Right ventricle myocardium superior (tissue), 1 donor: ENCODE measurements around the gene ADCY4. TPM values are rescaled to one million over a fixed set of nuclear protein-coding genes. Genes with fewer than 3 reads are reported as not detected.
A peak's percentile ranks its signal among the peaks of the same experiment; 100 is the strongest.

Experiments used
- ATAC-seq: fragments of 200-7000 bp; cut with Tn5 transposase; one replicate; pipeline ENCODE4 v1.9.1; 2020; ENCODE audit warnings: mild to moderate bottlenecking; ENCODE audit not compliant: poor library complexity
- DNase-seq: peaks from one replicate; pipeline ENCODE4 v3.0.0-alpha.2; 2020
- intact Hi-C: fragments of 100-400 bp; cut with DNase I; formaldehyde crosslinking; loops from one replicate; pipeline ENCODE4 v1.11.2; 2022
- total RNA-seq: library from RNA; stranded (reverse); fragmentation: NEBNext Ultra II Directional; extraction: Animal tissue kit (Norgen Biotek cat#: 25700); gene quantifications from one replicate; pipeline ENCODE4 v1.2.1, GENCODE V29; 2021
- donor health status: DM: no; HTN: yes; CAD: no; lungs with severe emphysema.

ADCY4 gene
- total RNA-seq, 1 donor from 2014 or later, result 20.6 TPM

DNA sequence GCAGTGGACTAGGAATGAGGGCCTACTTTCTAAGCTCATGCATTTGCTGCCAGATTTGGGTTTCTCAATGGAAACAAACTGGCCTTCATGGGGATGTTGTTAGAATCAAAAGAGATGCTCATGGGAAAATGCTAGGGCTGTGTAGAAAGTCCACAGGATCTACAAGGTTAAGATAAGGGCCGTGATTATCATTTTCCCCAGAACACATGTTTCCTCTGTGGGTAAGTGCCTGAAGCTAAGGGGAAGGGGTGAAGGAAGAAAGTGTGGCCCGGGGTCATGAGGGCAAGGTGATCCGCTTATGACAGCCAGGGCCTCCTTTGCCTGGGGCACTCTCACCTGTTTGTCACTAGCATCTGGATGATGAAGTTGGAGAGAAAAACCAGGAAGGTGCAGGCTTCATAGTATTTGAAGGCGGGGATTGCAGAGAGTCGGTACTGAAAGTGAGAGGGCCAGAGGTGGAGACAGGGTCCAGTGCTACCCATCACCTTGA, 9.8 kb downstream of the ADCY4 start:
- intact Hi-C loops, result no loop called here
- ATAC-seq (no peak), DNase-seq (no peak)

- intact Hi-C loops, result no loop called here
- no peak for ATAC-seq
- DNase-seq, result no peak
Observed at GRCh38 chr14:24324024-24324423, 10.8 kb downstream of the ADCY4 start.

DNA sequence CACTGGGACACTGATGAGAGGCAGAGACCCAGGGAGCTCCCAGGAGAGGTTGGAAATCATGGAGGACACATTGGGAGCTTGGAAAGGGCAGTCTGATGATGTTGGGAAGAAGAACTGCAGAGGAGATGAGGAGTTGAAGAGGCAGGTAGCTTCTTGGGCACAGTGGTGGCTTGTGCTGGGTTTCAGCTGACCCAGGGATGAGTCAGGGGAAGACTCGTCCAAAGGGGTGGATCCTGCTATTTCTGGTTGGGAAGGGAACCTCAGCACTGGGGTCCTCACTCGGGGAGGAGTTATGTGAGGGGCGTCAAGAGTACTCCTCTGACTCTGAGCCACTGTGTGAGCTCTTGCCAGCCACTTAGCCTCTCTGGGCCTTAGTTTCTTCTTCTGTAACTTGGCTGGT, 11.5 kb downstream of the ADCY4 start:
- intact Hi-C loops, result no loop called here
- ATAC-seq (no peak), DNase-seq (no peak)

- no peak for ATAC-seq
- no peak for DNase-seq
- intact Hi-C loops, result no loop called here
Observed at GRCh38 chr14:24322672-24323071, 12.2 kb downstream of the ADCY4 start.

DNA sequence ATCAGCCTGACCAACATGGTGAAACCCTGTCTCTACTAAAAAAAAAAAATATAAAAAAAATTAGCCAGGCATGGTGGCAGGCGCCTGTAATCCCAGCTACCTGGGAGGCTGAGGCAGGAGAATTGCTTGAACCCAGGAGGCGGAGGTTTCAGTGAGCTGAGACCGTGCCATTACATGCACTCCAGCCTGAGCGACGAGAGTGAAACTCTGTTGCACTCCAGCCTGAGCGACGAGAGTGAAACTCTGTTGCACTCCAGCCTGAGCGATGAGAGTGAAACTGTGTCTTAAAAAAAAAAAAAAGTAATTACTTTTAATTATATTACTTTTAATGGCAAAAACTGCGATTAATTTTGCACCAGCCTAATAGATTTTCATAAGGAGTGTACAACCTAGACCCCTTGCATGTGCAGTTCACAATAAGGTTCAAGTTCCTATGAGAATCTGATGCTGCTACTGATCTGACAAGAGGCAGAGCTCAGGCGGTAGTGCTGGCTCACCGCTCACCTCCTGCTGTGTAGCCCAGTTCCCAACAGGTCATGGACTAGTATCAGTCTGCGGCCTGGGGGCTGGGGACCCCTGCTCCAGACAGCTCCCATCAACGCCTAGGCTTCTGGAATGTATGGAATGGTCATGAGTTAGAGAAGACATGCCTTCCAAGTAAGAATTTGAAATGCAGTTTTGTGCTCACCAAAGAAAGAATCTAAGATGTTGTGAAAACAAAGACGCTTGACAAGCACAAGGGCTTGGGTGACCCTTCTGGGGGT, 13.5 kb downstream of the ADCY4 start:
- ATAC-seq, result no peak
- DNase-seq, result no peak
- intact Hi-C loops, result no loop called here

GRCh38 chr14:24317141-24317928, 17.5 kb downstream of the ADCY4 start:
- ATAC-seq (no peak), DNase-seq (no peak)
- intact Hi-C loops, result no loop called here

GRCh38 chr14:24316597-24316950, 18.3 kb downstream of the ADCY4 start:
- intact Hi-C loops, result no loop called here
- ATAC-seq, result no peak
- DNase-seq, result no peak

GRCh38 chr14:24315807-24316596, 18.9 kb downstream of the ADCY4 start:
- ATAC-seq (peak; percentile 45), DNase-seq (peak; percentile 72)
- intact Hi-C loops, result no loop called here

- intact Hi-C loops, result no loop called here
- no peak for DNase-seq
- ATAC-seq, result no peak
Observed at GRCh38 chr14:24315243-24315806, 19.5 kb downstream of the ADCY4 start.

- ATAC-seq (no peak), DNase-seq (no peak)
- intact Hi-C loops, result no loop called here
Observed at GRCh38 chr14:24314377-24315193, 20.3 kb downstream of the ADCY4 start.

- ATAC-seq (no peak), DNase-seq (no peak)
- intact Hi-C loops, result no loop called here
Observed at GRCh38 chr14:24313913-24314312, 21.0 kb downstream of the ADCY4 start.

GRCh38 chr14:24312736-24313507, 21.9 kb downstream of the ADCY4 start:
- ATAC-seq (no peak), DNase-seq (no peak)

GRCh38 chr14:24311837-24312615, 22.8 kb downstream of the ADCY4 start:
- intact Hi-C loops, result no loop called here
- peak; percentile 5 for ATAC-seq
- DNase-seq, result no peak

More at GRCh38 chr14:24312736-24313507, 21.9 kb downstream of the ADCY4 start:
- intact Hi-C loops, result no loop called here

GRCh38 chr14:24310646-24311604, 23.9 kb downstream of the ADCY4 start, which contains the start of gene LTB4R:
TSS of gene LTB4R (plus strand) at chr14:24311502. CDS start at chr14:24315652, 4,150 bp downstream.
- peak; percentile 86 for DNase-seq
- intact Hi-C loops, result no loop called here

GRCh38 chr14:24310265-24310645, 24.6 kb downstream of the ADCY4 start:
- ATAC-seq, result no peak
- intact Hi-C loops, result no loop called here
- no peak for DNase-seq

More at GRCh38 chr14:24310646-24311604, 23.9 kb downstream of the ADCY4 start, which contains the start of gene LTB4R:
- ATAC-seq, result peak; percentile 89
